ENCODE measurements around the gene DNAJB12.

DNAJB12 gene

DNA sequence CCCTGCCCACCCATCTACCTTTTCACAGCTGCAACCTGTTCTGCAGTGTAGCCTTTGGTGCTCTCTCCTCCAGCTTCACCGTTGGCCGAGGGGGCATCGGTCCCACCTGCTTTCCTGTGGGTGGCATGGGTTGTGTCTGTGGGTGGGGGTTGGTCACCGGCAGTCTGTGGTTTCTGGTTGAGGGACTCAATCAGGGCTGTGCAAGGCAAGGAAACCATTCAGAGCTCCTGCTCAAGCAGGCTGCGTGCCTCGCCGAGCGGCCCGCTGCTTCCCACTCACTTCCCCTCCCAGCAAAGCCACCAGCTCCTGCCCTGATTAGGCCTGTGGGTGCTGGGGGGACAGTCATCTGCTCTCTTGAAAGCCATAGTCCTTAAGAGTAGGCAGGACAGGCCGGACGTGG is 9.8 kb downstream of the DNAJB12 start:
- Mint-ChIP-seq H3K27ac (no peak overlapping the region), H3K4me3 (no peak overlapping the region), H3K4me1 (peaks cover 15% of the 10 kb centered on the region), H3K36me3 (peaks cover 17% of the 10 kb centered on the region), H3K27me3 (no peaks in the 10 kb centered on the region), H3K9me3 (no peaks in the 10 kb centered on the region)
- ATAC-seq (ENCODE audit: low read depth) = no peak
- DNase-seq (ENCODE audit: low spot score in 2 of 2) = no peak

DNA sequence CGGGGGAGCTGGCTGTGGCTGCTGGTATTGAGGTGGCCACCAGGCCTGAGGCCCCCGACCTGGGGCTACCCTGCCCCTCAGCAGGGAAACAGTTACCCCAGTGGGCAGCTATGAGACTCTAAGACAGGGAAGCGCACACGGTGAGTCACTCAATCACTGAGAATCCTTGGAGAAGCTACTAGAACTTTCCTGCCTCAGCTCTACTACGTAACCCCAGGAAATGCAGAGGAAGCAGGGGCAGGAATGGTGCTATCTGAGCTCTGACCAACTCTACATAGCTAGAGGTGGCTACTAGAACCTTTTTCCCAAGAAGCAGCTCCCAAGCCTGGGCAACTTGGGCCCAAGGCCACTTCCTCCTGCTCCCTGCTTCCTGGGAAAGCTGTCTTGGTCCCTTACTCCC is 11.8 kb downstream of the DNAJB12 start:
- H3K27me3 Mint-ChIP-seq = no peaks in the 10 kb centered on the region
- no peak overlapping the region for H3K27ac Mint-ChIP-seq
- no peaks in the 10 kb centered on the region for H3K9me3 Mint-ChIP-seq
- peaks cover 10% of the 10 kb centered on the region for H3K36me3 Mint-ChIP-seq
- H3K4me1 Mint-ChIP-seq = peaks cover 6% of the 10 kb centered on the region
- DNase-seq (ENCODE audit: low spot score in 2 of 2) = no peak
- no peak overlapping the region for H3K4me3 Mint-ChIP-seq
- no peak for ATAC-seq (ENCODE audit: low read depth)

DNA sequence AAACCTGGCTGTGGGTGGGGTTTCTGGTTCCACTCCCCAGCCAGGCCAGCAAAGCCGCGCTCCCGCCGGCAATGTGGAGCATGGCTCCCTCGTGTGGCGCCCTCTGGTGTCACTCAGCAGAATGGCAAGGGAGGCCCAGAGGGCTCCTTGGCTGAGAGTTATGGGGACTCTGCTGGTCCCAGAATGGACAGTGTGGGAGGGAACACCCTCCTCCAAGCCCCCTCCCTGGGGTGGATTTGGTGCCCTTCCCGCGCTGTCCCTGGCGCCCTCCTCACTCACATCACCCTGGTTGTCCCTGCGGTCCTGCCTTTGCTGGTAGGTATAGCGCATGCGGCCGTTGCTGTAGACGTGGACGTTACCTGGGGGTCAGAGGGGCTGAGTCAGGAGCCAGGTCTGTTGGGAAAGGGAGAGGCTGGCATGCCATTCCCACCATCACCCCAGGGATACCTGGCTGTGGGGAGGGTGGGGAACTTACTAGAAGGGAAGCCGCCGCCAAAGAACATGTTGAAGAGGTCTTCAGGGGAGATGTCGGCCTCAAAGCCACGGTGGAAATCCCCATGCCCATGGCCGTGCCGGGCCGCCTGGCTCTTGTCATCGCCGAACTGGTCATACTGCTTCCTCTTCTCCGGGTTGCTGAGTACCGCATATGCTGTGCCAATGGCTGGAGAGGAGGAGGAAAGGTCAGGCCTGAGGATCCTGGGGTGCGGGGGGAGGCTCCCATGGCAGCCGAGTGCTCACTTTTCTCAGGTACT is 14.0 kb downstream of the DNAJB12 start:
- Mint-ChIP-seq H3K36me3 (peaks cover 13% of the 10 kb centered on the region), H3K4me1 (peaks cover 17% of the 10 kb centered on the region), H3K9me3 (no peaks in the 10 kb centered on the region), H3K27ac (peak overlapping the region; percentile 53), H3K27me3 (no peaks in the 10 kb centered on the region), H3K4me3 (no peak overlapping the region)
- ATAC-seq (ENCODE audit: low read depth) (peak; percentile 67), DNase-seq (ENCODE audit: low spot score in 2 of 2) (peak; percentile 84 to 89)

DNA sequence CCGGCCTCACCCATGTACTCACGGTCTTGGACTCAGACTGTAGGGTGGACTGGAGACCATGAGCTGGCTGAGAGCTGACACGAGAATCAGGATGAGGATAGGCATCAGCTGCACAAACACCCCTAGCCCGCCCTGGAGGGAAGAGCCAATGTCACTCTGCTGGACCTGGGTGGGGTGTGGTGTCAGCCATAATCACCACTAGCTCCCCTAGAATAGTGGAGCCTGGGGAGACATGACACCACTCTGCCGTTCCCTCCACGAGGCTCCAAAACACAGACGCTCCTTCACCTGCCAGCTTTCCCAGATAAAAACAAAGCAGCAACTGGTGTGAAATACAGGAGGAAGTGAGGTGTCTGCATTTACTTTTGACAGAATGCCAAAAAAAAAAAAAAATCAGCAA is 16.5 kb downstream of the DNAJB12 start:
- no peak overlapping the region for H3K27ac Mint-ChIP-seq
- no peaks in the 10 kb centered on the region for H3K27me3 Mint-ChIP-seq
- peaks cover 32% of the 10 kb centered on the region for H3K4me1 Mint-ChIP-seq
- DNase-seq (ENCODE audit: low spot score in 2 of 2) (no peak), ATAC-seq (ENCODE audit: low read depth) (no peak)
- no peak overlapping the region for H3K4me3 Mint-ChIP-seq
- H3K9me3 Mint-ChIP-seq = no peaks in the 10 kb centered on the region
- peaks cover 10% of the 10 kb centered on the region for H3K36me3 Mint-ChIP-seq

DNA sequence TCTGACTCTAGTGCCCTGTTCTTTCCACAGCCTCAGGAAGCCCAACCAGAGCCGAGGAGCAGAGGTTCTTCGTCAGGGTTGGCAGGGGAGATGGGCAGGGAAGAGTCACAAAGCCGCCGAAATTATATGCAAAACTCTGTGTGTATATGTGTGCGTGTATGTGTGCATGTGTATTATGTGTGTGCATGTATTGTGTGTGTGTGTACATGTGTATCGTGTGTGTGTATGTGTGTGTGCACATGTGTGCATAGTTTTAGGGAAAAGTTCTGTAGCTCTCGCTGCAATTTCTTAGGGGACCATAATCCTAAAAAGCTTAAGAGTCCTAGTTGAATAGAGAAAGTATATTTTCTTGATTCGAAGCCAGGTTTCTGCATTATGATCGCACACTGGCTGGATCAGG is 17.0 kb downstream of the DNAJB12 start:
- H3K27ac Mint-ChIP-seq = no peak overlapping the region

DNA sequence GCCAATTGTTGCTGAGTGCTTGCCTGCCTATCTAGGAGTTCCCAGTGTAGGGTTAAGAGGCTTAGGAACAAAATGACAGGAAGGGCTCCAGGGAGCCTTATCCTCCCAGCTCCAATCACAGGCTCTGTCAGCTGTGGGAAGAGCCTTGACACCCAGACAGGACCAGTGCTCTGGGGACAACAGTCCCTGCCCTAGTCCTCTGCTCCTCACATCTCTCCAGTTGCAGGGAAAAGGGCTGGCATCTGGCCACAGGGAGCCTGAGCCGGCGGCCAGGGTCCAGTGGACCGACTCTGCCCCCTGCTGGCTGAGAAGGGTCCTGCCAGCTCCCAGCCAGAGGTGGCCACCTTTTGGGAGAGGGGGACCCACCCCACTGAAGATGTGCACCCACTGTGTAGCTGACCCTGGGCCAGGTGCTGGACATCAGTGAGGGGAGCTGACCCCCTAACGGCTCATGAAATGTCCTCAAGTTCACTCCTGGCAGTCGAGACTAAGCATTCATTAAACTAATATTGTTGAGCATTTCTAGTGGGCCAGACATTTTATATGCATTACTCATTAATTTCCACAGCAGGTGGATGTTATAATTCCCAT is 17.6 kb downstream of the DNAJB12 start:
- peaks cover 9% of the 10 kb centered on the region for H3K36me3 Mint-ChIP-seq
- H3K4me3 Mint-ChIP-seq = no peak overlapping the region
- H3K27ac Mint-ChIP-seq = no peak overlapping the region
- H3K27me3 Mint-ChIP-seq = no peaks in the 10 kb centered on the region
- H3K9me3 Mint-ChIP-seq = no peaks in the 10 kb centered on the region
- H3K4me1 Mint-ChIP-seq = peaks cover 32% of the 10 kb centered on the region
- peak; percentile 76 to 86 for DNase-seq (ENCODE audit: low spot score in 2 of 2)
- no peak for ATAC-seq (ENCODE audit: low read depth)

More for the DNA sequence above, 17.0 kb downstream of the DNAJB12 start:
- no peak for DNase-seq (ENCODE audit: low spot score in 2 of 2)
- no peak overlapping the region for H3K4me3 Mint-ChIP-seq
- peaks cover 9% of the 10 kb centered on the region for H3K36me3 Mint-ChIP-seq
- H3K9me3 Mint-ChIP-seq = no peaks in the 10 kb centered on the region
- ATAC-seq (ENCODE audit: low read depth) = no peak
- H3K4me1 Mint-ChIP-seq = peaks cover 32% of the 10 kb centered on the region
- H3K27me3 Mint-ChIP-seq = no peaks in the 10 kb centered on the region

DNA sequence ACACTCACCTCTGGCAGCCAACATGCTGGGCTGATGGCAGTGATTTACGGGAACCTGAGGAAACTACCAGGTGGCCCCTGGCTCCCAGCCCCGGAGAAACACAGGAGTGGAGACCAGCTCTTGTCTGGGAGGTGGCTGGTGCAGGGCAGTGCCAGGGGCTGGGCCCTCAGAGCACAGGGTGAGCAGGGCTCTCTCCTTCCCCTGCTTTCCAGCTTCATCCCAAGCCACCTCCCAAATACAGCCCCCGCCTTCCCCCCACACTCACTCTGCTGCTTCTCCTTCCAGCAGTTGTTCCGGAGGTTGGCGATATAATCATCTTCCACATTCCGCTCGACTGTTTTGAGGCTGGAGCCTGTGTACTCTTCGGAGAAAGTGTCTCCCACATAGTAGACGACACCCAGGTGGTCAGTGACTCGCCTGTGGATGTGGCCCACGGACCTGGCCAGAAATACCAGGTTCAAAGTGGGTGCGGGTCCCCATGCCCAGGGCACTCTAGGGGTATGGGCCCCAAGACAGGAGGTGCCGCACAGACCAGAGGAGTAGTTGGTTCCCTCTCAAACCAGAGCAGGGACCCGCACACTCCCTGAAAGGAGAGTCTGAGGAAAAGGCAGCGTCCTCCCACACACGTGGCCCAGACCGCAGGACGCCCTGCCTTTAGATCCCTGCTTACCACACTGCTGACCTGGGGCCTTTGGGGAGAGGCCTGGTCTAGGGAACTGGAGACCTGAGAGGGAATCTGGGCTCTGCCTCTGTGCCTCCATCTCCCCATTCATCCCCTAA is 18.3 kb downstream of the DNAJB12 start:
- DNase-seq (ENCODE audit: low spot score in 2 of 2) (no peak), ATAC-seq (ENCODE audit: low read depth) (no peak)
- peak overlapping the region; percentile 59 for H3K4me3 Mint-ChIP-seq
- peaks cover 36% of the 10 kb centered on the region for H3K4me1 Mint-ChIP-seq
- H3K36me3 Mint-ChIP-seq = peaks cover 8% of the 10 kb centered on the region
- H3K9me3 Mint-ChIP-seq = no peaks in the 10 kb centered on the region
- peak overlapping the region; percentile 89 for H3K27ac Mint-ChIP-seq
- no peaks in the 10 kb centered on the region for H3K27me3 Mint-ChIP-seq

DNA sequence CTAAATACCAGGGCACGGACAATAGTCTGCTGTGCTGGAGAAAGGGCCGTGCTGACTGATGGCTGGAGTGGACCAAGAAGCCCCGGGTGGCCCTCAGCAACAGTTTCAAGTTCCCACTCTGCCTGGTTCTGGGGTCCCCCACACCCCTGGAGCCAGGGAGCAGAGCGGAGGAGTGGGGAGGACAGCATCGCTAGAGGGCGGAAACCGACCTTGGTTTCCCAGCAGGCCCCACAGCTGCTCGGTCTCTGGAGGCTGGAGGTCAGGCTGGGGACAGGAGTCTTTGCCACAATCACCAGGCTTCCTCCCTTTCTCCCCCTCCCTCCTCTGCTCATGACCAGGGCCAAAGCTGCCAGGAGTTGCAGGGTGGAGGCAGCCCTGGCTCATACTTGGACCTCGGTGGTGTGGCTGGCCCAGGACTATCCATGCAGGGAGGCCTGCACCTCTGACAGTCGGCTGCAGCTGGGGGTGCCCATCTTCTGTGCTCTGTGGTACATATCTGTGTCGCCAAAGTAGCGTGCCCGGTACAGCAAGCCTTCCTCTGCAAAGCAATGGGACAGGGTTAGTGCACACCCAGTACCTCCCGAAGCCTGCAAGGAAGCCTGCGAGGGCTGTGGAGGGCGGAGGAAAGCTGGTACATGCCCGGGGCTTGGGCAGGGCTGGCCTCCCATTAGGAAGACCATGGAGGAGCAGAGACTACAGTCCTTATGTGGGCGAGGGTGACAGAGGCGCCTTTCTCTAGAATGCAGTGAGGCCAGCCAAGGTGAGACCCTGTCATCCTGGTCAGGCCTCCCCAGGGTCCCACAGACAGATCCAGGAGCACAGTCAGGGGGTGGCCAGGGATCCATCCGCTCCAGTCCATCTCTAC is 19.1 kb downstream of the DNAJB12 start:
- peak; percentile 10 for ATAC-seq (ENCODE audit: low read depth)
- Mint-ChIP-seq H3K27ac (peak overlapping the region; percentile 89), H3K27me3 (no peaks in the 10 kb centered on the region), H3K4me1 (peaks cover 37% of the 10 kb centered on the region), H3K4me3 (peak overlapping the region; percentile 62), H3K36me3 (peaks cover 6% of the 10 kb centered on the region), H3K9me3 (no peaks in the 10 kb centered on the region)
- DNase-seq (ENCODE audit: low spot score in 2 of 2) = no peak

DNA sequence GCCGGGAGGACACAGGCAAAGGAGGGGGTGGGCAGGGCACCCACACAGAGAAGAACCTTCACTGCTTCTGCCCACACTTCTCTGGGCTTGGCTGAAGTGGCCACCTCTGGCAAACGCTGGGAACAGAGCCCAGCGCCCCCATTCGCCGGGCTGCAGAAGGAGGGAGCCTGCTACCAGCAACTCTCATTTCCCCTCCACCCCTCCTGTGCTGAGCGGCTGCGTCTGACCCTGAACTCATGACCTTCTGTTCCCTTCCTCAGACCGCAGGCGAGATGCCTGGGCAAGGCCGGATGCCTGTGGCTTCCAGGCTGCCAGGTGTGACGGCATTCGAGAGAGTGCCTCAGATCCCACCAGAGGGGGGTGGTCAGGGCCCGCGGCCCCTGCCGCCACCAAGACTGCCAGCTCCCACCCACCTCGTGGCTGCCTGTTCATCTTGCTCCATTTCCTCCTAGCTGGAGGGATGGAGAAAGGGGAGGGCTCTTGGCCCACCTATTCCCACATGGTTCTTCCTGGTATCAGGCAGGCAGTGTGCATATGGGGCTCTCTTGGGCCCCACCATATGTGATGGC is 19.8 kb downstream of the DNAJB12 start:
- peaks cover 4% of the 10 kb centered on the region for H3K36me3 Mint-ChIP-seq
- H3K4me3 Mint-ChIP-seq = peak overlapping the region; percentile 56
- peak overlapping the region; percentile 89 for H3K27ac Mint-ChIP-seq
- no peaks in the 10 kb centered on the region for H3K9me3 Mint-ChIP-seq
- peaks cover 42% of the 10 kb centered on the region for H3K4me1 Mint-ChIP-seq
- DNase-seq (ENCODE audit: low spot score in 2 of 2) = peak; percentile 66 to 72
- H3K27me3 Mint-ChIP-seq = no peaks in the 10 kb centered on the region
- peak; percentile 76 for ATAC-seq (ENCODE audit: low read depth)

DNA sequence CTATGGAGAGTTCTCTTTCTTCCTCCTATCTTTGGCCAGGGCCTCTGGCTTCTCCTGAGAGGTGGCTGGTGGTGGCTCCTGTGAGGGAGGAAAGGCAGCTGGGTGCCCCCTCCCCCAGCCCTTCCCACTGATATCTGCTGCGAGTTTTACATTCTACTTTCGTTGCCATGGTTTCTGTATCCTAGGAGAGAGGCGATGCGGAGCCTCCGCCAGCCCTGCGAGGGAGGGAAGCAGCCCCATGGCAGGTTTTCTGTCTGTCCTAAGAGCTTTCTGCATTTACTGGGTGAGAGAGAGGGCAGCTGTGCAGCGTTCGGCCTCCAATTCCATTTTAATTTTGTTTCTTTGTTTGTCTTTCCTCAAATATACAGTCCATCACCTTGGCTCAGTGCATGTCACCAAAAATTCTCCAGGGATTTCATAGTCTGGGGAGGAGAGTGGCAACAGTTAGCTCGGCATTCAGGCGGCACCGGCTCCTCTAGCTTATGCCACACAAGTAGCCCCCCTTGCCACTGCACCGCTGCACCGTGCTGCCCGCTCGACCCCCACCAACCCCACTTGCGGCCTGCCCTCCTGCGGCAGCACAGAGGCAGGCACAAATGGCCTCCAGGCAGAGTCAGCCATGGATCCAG is 20.4 kb downstream of the DNAJB12 start:
- H3K36me3 Mint-ChIP-seq = peaks cover 4% of the 10 kb centered on the region
- peaks cover 44% of the 10 kb centered on the region for H3K4me1 Mint-ChIP-seq
- no peaks in the 10 kb centered on the region for H3K9me3 Mint-ChIP-seq
- peak overlapping the region; percentile 89 for H3K27ac Mint-ChIP-seq
- ATAC-seq (ENCODE audit: low read depth) (peak; percentile 2), DNase-seq (ENCODE audit: low spot score in 2 of 2) (no peak)
- peak overlapping the region; percentile 56 for H3K4me3 Mint-ChIP-seq
- H3K27me3 Mint-ChIP-seq = no peaks in the 10 kb centered on the region

DNA sequence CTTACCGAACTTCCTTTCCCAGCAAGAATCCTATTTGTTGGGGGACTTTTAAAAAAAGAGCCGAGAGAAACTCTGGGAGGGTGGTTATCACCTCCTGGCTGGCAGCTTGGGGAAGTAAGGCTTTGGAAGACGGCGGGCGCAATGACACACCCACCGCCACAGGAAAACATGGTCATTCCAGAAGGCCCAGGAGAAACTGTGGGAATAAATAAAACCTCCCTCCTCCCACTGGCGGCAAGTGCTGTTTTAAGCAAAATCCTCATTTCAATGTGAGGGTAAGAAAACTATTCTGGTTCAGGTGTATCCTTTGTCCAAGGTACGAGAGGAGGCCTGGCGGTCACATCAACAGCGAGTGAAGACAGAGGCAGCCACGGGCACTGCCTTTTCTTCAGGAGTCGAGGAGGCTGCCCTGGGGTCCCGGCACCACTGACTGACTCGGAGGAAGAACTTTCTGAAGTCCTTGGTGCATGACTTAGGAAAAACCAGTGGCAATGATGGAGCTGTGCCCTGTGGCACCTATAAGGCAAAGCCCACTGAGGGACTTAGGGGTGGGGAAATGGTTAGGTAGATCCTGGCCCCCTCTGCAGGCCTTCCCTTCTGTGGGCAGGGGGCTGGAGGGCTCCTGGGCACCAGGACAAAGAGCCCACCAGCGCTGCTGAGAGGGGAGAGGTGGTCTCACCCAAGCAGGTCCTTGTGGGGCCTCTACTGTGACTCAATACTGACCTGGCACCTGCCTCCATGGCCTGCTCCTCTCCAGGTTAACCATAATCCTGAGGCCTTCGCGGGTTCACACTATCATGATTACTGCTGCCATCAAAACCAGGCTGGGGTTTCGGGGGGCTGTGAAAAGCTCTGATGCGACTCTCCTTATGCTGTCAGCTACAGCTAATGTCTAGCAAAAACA is 21.4 kb downstream of the DNAJB12 start:
- Mint-ChIP-seq H3K27me3 (no peaks in the 10 kb centered on the region), H3K4me3 (no peak overlapping the region), H3K4me1 (peaks cover 50% of the 10 kb centered on the region), H3K9me3 (no peaks in the 10 kb centered on the region), H3K27ac (peak overlapping the region; percentile 89), H3K36me3 (peaks cover 4% of the 10 kb centered on the region)
- ATAC-seq (ENCODE audit: low read depth) = no peak
- no peak for DNase-seq (ENCODE audit: low spot score in 2 of 2)

DNA sequence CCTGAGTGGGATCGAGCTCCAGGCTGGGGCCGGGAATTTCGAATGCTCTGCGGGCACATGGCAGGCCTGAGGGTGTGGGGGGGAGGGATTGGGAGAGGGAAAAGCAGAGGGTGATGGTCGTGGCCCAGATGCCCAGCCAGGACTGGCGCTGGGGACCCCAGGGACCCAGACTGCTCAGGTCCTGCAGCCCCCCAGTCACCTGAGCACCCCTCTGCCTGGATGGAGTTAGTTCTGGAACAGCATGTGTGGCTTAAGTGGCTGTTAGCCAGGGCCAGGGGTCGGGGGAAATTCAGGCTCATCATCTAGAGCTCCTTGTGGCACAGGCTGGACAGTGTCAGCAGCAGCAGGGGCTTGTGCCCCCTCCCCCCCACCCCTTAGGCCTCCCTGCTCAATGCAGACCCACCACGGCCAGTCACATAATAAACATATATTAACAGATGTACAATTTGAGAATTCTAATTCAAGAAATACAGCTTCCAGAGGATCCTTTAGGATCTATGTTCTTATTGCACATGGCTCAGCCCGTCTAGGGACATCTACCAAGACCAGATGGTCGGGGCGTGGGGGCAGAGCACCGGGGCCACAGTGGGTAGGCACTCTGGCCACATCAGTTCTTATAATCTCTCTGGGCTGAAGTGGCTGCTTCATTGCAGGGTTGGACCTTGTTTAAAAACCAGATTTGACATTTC is 22.2 kb downstream of the DNAJB12 start:
- no peak for ATAC-seq (ENCODE audit: low read depth)
- peaks cover 56% of the 10 kb centered on the region for H3K4me1 Mint-ChIP-seq

More for the DNA sequence above, 22.2 kb downstream of the DNAJB12 start:
- peak overlapping the region; percentile 89 for H3K27ac Mint-ChIP-seq
- H3K9me3 Mint-ChIP-seq = no peaks in the 10 kb centered on the region
- no peaks in the 10 kb centered on the region for H3K36me3 Mint-ChIP-seq
- no peaks in the 10 kb centered on the region for H3K27me3 Mint-ChIP-seq
- no peak for DNase-seq (ENCODE audit: low spot score in 2 of 2)
- H3K4me3 Mint-ChIP-seq = no peak overlapping the region
